ENCODE results near the gene CCT3.
A peak's percentile ranks its signal among the peaks of the same experiment; 100 is the strongest.

The CCT3 gene

DNA sequence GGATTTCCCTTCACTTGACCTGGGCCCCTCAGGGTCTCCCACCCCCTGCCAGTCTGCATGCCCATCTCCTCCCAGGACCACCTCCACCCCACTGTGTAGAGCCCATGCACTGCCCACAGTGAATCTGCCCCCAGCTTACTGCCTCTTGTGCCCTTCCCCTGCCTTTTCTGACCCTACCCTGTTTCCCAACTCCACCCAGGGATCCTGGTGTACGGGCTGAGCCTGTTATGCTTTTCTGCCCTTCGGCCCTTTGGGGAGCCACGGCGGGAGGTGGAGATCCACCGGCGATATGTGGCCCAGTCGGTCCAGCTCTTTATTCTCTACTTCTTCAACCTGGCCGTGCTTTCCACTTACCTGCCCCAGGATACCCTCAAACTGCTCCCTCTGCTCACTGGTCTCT lies 52.0 kb downstream of the CCT3 start:
- peaks cover 2% of the 10 kb centered on the region for H3K36me3 ChIP-seq (ENCODE audit: control insufficient read depth, insufficient read depth, low read length)
- no peaks in the 10 kb centered on the region for H3K9me3 ChIP-seq (ENCODE audit: control insufficient read depth, insufficient read depth, low read depth, low read length)
- no peak overlapping the region for H3K27ac ChIP-seq (ENCODE audit: low read depth, low read length)
- no peaks in the 10 kb centered on the region for H3K27me3 ChIP-seq (ENCODE audit: control insufficient read depth, insufficient read depth, low read length)
- 0 out of 2 replicates have a peak, but pooled peaks cover 14% of the 10 kb centered on the region for H3K4me1 ChIP-seq (ENCODE audit: control insufficient read depth, insufficient read depth, low read length)
- no peak overlapping the region for H3K9ac ChIP-seq (ENCODE audit: low read length)
- H3K4me3 ChIP-seq (ENCODE audit: low read depth, low read length) = no peak overlapping the region

DNA sequence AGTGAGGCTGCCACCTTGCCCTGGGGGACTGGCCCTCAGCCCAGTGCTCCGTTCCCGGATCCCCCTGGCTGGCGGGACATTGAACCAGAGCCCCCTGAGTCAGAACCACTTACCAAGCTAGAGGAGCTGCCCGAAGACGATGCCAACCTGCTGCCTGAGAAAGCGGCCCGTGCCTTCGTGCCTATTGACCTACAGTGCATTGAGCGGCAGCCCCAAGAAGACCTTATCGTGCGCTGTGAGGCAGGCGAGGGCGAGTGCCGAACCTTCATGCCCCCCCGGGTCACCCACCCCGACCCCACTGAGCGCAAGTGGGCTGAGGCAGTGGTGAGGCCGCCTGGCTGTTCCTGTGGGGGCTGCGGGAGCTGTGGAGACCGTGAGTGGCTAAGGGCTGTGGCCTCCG lies 52.7 kb downstream of the CCT3 start:
- peaks cover 2% of the 10 kb centered on the region for H3K36me3 ChIP-seq (ENCODE audit: control insufficient read depth, insufficient read depth, low read length)
- no peaks in the 10 kb centered on the region for H3K27me3 ChIP-seq (ENCODE audit: control insufficient read depth, insufficient read depth, low read length)
- H3K4me3 ChIP-seq (ENCODE audit: low read depth, low read length) = no peak overlapping the region
- no peak overlapping the region for H3K27ac ChIP-seq (ENCODE audit: low read depth, low read length)
- H3K9me3 ChIP-seq (ENCODE audit: control insufficient read depth, insufficient read depth, low read depth, low read length) = no peaks in the 10 kb centered on the region
- no peak overlapping the region for H3K9ac ChIP-seq (ENCODE audit: low read length)
- H3K4me1 ChIP-seq (ENCODE audit: control insufficient read depth, insufficient read depth, low read length) = 0 out of 2 replicates have a peak, but pooled peaks cover 14% of the 10 kb centered on the region

DNA sequence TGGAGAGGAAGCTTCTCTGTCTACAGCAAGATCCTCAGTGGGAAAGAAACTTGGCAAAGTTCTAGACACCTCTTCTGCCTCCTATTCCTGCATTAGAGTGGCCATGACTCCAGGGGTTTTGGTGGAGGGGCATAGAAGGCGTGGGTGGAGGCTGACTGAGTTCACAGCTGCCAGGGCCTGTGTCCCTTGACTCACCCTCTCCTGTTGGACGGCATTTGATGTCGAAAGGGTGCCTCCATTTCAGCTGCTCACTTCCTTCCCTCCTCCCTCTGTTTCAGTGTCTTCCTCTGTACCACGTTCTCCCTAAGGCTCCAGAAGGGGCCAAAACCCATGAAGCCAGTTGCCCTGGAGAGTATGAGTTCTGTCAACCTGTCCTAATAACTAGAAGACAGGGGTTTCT lies 53.3 kb downstream of the CCT3 start:
- Histone ChIP-seq H3K36me3 (ENCODE audit: control insufficient read depth, insufficient read depth, low read length) (peaks cover 8% of the 10 kb centered on the region), H3K9me3 (ENCODE audit: control insufficient read depth, insufficient read depth, low read depth, low read length) (no peaks in the 10 kb centered on the region), H3K27ac (ENCODE audit: low read depth, low read length) (no peak overlapping the region), H3K4me1 (ENCODE audit: control insufficient read depth, insufficient read depth, low read length) (0 out of 2 replicates have a peak, but pooled peaks cover 14% of the 10 kb centered on the region), H3K9ac (ENCODE audit: low read length) (no peak overlapping the region), H3K27me3 (ENCODE audit: control insufficient read depth, insufficient read depth, low read length) (no peaks in the 10 kb centered on the region), H3K4me3 (ENCODE audit: low read depth, low read length) (no peak overlapping the region)

DNA sequence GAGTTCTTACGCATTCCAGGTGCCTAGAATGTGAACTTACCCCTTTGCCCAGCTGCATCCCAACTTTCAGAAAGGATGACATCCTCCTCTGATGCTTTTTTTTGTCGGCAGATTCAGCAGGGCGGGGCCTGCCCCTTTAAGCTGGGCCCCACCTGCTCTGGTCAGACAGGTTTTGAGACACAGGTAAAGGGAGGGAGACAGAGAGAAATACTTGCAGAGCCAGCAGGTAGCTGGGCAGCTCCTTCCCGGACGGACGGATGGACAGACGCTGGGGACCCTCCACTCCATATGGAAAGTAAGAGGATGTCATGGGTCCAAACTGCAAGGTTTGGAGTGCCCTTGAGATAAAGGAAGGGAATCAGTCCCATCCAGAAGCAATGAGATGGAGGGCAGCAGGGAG lies 54.0 kb downstream of the CCT3 start, which contains the start of gene TMEM79:
TMEM79 (plus strand) TSS at position 214 of the 400 bp plus-strand sequence. CDS start 902 bp downstream, outside the sequence.
- H3K36me3 ChIP-seq (ENCODE audit: control insufficient read depth, insufficient read depth, low read length) = peaks cover 10% of the 10 kb centered on the region
- 0 out of 2 replicates have a peak, but pooled peaks cover 14% of the 10 kb centered on the region for H3K4me1 ChIP-seq (ENCODE audit: control insufficient read depth, insufficient read depth, low read length)
- H3K9ac ChIP-seq (ENCODE audit: low read length) = peak within 1 kb of the TSS; percentile 87
- H3K27ac ChIP-seq (ENCODE audit: low read depth, low read length) = no peak within 1 kb of the TSS
- H3K4me3 ChIP-seq (ENCODE audit: low read depth, low read length) = peak within 1 kb of the TSS; percentile 65
- no peaks in the 10 kb centered on the region for H3K9me3 ChIP-seq (ENCODE audit: control insufficient read depth, insufficient read depth, low read depth, low read length)
- H3K27me3 ChIP-seq (ENCODE audit: control insufficient read depth, insufficient read depth, low read length) = no peaks in the 10 kb centered on the region

DNA sequence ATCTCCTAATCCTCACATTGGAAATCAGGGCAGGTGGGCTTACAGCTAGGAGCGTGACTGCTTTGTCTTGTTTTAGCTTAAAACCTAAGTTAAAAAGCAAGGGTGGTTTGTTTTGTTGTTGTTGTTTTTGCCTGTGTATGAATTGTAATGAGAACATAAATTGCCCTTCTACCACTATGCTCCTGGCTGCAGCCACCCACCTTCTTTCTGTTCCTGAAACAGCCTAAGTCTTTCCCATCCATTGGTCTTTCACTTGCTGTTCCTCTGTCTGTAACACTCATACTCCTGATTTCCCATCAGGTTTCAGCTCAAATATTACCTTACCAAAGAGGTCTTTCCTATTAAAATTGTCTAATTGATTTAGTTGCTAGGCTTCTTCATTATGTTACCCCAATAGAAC lies 54.6 kb downstream of the CCT3 start:
- H3K27me3 ChIP-seq (ENCODE audit: control insufficient read depth, insufficient read depth, low read length) = no peaks in the 10 kb centered on the region
- H3K4me3 ChIP-seq (ENCODE audit: low read depth, low read length) = peak overlapping the region; percentile 65
- H3K9ac ChIP-seq (ENCODE audit: low read length) = peak overlapping the region; percentile 87
- H3K36me3 ChIP-seq (ENCODE audit: control insufficient read depth, insufficient read depth, low read length) = peaks cover 16% of the 10 kb centered on the region
- 0 out of 2 replicates have a peak, but pooled peaks cover 14% of the 10 kb centered on the region for H3K4me1 ChIP-seq (ENCODE audit: control insufficient read depth, insufficient read depth, low read length)
- no peaks in the 10 kb centered on the region for H3K9me3 ChIP-seq (ENCODE audit: control insufficient read depth, insufficient read depth, low read depth, low read length)
- H3K27ac ChIP-seq (ENCODE audit: low read depth, low read length) = no peak overlapping the region

DNA sequence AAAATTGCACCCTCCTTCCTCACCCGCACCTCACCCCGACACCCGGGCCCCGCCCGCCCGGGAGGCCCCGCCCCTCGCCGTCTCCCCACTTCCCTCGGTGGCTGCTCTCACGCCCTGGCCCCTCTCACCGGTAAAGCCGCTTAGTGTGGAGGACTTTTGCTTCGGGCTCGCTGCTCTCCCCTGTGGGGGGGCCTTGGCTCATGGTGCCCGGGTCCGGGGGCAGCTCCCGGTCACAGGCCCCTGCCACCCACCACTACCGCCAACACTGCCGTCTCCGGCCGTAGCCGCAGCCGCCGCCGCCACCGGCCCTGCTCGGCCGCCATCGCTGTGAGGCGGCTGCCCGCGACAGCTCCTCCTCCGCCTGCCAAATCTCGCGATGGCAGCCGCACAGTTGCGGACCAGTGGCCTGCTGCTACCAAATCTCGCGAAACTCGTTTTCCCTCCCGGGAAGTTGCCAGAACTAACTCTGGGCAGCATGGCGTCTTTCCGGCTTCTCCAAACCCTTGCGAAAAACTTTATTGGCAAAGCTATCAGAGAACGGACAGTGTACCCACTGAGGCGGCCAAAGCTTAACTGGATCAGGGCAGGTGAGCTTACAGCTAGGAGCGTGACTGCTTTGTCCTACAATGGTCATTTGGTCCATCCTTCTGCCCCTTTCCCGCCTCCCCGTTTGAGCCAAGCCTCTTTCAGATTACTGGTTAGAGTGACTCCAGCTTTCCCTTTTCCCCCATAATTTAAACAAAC lies 55.4 kb downstream of the CCT3 start, which contains the start of gene SMG5:
SMG5 (minus strand) TSS at position 347 of the 744 bp plus-strand sequence; CDS start at position 202, 145 bp downstream.
- H3K4me3 ChIP-seq (ENCODE audit: low read depth, low read length) = peak within 1 kb of the TSS; percentile 65
- H3K36me3 ChIP-seq (ENCODE audit: control insufficient read depth, insufficient read depth, low read length) = peaks cover 25% of the 10 kb centered on the region
- H3K27ac ChIP-seq (ENCODE audit: low read depth, low read length) = peak within 1 kb of the TSS; percentile 88
- H3K9ac ChIP-seq (ENCODE audit: low read length) = peak within 1 kb of the TSS; percentile 87
- no peaks in the 10 kb centered on the region for H3K27me3 ChIP-seq (ENCODE audit: control insufficient read depth, insufficient read depth, low read length)
- 0 out of 2 replicates have a peak, but pooled peaks cover 14% of the 10 kb centered on the region for H3K4me1 ChIP-seq (ENCODE audit: control insufficient read depth, insufficient read depth, low read length)
- H3K9me3 ChIP-seq (ENCODE audit: control insufficient read depth, insufficient read depth, low read depth, low read length) = no peaks in the 10 kb centered on the region

DNA sequence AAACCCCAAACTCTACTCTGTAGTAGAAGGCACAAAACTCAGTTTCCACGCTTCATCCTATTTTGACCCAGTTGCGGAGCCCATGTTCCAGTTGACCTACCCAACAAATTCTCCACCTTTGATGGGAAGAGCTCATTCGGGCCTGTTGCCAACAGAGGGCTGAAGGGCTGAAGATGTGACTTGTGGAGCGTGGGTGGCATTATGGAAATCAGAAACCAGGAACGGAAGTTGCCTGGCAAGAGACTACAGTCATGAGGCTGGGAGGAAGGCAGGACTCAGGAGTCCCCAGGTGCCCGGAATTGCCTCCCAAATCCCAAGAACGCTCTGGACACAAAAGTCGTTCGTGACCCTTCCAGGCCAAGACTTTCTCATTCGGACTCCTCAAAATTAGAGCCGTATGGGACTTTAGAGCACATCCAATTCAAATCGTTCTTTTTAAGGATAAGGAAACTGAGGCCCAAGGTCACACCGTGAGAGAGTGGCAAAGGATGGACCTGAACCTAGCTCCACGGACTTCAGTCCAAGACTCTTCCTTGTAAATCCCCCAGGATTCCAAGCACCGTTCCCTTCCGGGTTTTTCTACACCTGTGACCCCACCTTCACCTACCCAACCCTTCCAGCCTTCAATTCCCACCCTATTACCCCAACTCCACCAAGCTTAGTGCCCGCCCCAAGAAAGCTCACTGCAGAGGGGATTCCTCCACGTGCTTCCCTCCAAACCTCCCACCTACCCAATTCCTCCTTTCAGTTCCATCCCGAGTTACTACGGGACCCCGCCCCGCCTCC lies 56.2 kb downstream of the CCT3 start:
- H3K9me3 ChIP-seq (ENCODE audit: control insufficient read depth, insufficient read depth, low read depth, low read length) = no peaks in the 10 kb centered on the region
- peak overlapping the region; percentile 88; the same call in 1 of the 2 replicates for H3K27ac ChIP-seq (ENCODE audit: low read depth, low read length)
- H3K9ac ChIP-seq (ENCODE audit: low read length) = peak overlapping the region; percentile 87
- peaks cover 33% of the 10 kb centered on the region for H3K36me3 ChIP-seq (ENCODE audit: control insufficient read depth, insufficient read depth, low read length)
- H3K27me3 ChIP-seq (ENCODE audit: control insufficient read depth, insufficient read depth, low read length) = no peaks in the 10 kb centered on the region
- 0 out of 2 replicates have a peak, but pooled peaks cover 14% of the 10 kb centered on the region for H3K4me1 ChIP-seq (ENCODE audit: control insufficient read depth, insufficient read depth, low read length)
- H3K4me3 ChIP-seq (ENCODE audit: low read depth, low read length) = peak overlapping the region; percentile 65

DNA sequence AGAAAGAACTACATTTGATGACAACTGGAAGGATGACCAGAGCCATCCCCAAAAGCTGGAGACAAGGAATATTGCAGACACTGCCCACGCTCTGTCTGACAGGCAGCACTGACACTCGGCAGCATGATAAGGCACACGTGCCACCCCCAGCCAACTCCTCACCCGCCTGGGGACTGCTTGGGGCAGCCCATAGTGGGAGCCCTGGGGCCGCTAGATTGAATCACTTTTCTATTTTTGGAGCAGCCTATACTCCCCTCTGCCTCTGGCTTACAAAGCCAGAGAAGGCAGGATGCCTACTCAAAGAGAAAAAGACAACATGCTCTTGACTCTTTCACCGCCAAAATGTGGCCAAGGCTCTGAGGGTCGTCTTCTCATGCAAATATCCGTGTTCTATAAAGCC lies 56.8 kb downstream of the CCT3 start:
- H3K27ac ChIP-seq (ENCODE audit: low read depth, low read length) = no peak overlapping the region
- H3K9ac ChIP-seq (ENCODE audit: low read length) = peak overlapping the region; percentile 87
- 0 out of 2 replicates have a peak, but pooled peaks cover 14% of the 10 kb centered on the region for H3K4me1 ChIP-seq (ENCODE audit: control insufficient read depth, insufficient read depth, low read length)
- H3K36me3 ChIP-seq (ENCODE audit: control insufficient read depth, insufficient read depth, low read length) = peaks cover 39% of the 10 kb centered on the region
- peak overlapping the region; percentile 65 for H3K4me3 ChIP-seq (ENCODE audit: low read depth, low read length)
- no peaks in the 10 kb centered on the region for H3K9me3 ChIP-seq (ENCODE audit: control insufficient read depth, insufficient read depth, low read depth, low read length)
- no peaks in the 10 kb centered on the region for H3K27me3 ChIP-seq (ENCODE audit: control insufficient read depth, insufficient read depth, low read length)

DNA sequence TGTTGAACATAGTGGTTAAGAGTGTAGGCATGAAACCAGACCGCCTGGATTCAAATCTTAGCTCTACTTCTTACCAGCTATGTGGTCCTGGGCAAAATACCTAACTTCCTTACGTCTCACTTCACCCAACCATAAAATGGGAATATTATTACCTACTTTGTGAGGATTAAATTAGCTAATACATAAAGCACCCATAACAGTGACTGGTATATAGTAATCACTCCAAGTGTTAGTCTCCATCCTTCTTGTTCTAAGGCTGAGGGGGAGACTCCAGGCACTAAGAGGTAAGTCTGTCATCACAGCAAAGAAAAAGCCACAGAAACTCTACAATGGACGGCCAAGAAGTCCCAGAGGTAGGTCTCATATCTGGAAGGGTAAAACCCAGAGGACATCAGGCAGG lies 58.3 kb downstream of the CCT3 start:
- H3K27me3 ChIP-seq (ENCODE audit: control insufficient read depth, insufficient read depth, low read length) = no peaks in the 10 kb centered on the region
- no peak overlapping the region for H3K27ac ChIP-seq (ENCODE audit: low read depth, low read length)
- no peaks in the 10 kb centered on the region for H3K9me3 ChIP-seq (ENCODE audit: control insufficient read depth, insufficient read depth, low read depth, low read length)
- no peak overlapping the region for H3K9ac ChIP-seq (ENCODE audit: low read length)
- H3K4me3 ChIP-seq (ENCODE audit: low read depth, low read length) = no peak overlapping the region
- peaks cover 52% of the 10 kb centered on the region for H3K36me3 ChIP-seq (ENCODE audit: control insufficient read depth, insufficient read depth, low read length)
- H3K4me1 ChIP-seq (ENCODE audit: control insufficient read depth, insufficient read depth, low read length) = 0 out of 2 replicates have a peak, but pooled peaks cover 14% of the 10 kb centered on the region

DNA sequence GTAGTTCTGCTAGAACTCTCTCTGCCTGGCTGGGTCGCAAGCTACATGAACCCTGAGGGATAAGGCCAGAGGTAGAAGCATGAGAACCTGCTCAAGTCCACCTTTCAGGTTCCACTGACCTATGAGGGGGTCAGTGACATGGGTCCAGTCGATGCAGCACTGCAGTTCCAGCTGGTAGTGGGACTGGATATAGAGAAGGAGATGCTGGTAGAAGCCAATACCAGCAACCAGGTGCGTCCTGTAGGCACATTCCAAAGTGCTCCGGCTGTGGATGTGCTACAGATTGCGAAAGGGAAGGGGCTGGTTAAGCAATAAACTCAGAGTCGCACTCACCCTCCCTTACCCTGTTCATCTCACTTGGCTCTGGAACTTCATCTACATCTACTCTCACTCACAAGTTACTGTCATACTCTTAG lies 61.1 kb downstream of the CCT3 start:
- Histone ChIP-seq H3K36me3 (ENCODE audit: control insufficient read depth, insufficient read depth, low read length) (peaks cover 81% of the 10 kb centered on the region), H3K9ac (ENCODE audit: low read length) (no peak overlapping the region), H3K27ac (ENCODE audit: low read depth, low read length) (no peak overlapping the region), H3K4me3 (ENCODE audit: low read depth, low read length) (no peak overlapping the region), H3K4me1 (ENCODE audit: control insufficient read depth, insufficient read depth, low read length) (0 out of 2 replicates have a peak, but pooled peaks cover 6% of the 10 kb centered on the region), H3K27me3 (ENCODE audit: control insufficient read depth, insufficient read depth, low read length) (no peaks in the 10 kb centered on the region), H3K9me3 (ENCODE audit: control insufficient read depth, insufficient read depth, low read depth, low read length) (no peaks in the 10 kb centered on the region)
